H1 (cell line): ENCODE data around the gene ZNHIT3. TPM values are rescaled to one million over a fixed set of nuclear protein-coding genes. Genes with fewer than 3 reads are reported as not detected.

Source experiments
- CBX5 ChIP-seq: fragments of 300-800, 300-1000 bp; sonication (generic); IDR thresholded peaks from 2 replicates; pipeline ENCODE4 v1.7.1; 2016; ENCODE audit warnings: antibody characterized with exemption, low read length, low read depth
- polyA plus RNA-seq, 7 experiments: library from polyadenylated mRNA; depleted of rRNA in 3 of 7; stranded (reverse) in 5 of 7; unstranded in 2 of 7; fragments of >200 nt in 5 of 7; fragments of 200-250 nt in 2 of 7; gene quantifications; 1 replicate in 5 of 7; 2 replicates in 1 of 7; 4 replicates in 1 of 7; pipeline versions ENCODE4 v1.2.1 to v1.2.3, GENCODE V29; 2011 to 2013; ENCODE audit warnings: missing spikeins in 2 of 7, mixed read lengths in 2 of 7
- total RNA-seq: library from RNA; stranded (reverse); fragmentation: NEBNext Ultra II Directional; extraction: Animal tissue kit (Norgen Biotek cat#: 25700); gene quantifications from 2 replicates; pipeline ENCODE4 v1.2.1, GENCODE V29; 2021

ZNHIT3 gene
- total and polyA plus RNA-seq, 2 of the 8 experiments (the other 6 are each of a cell fraction or from before 2014, with no cell fraction given), result 59.1 to 147 TPM

DNA sequence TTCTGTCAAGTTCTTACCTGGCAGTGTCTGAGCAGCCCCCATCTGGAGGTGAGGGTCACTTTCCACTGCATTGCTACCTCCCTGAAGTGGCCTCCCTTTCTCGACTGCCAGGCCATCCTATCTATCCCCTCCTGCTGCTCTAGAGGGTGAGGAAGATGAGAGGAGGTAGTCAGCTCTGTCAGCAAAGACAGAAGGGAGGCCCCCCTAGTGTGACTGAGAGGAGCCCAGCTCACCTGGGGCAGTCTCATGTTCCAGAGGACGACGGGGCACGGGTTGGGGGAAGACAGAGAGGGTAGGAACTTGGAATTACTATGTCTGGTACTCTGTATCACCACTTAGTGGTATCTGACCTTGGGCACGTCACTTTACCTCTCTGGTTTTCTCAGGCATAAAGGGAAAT is 26.2 kb downstream of the ZNHIT3 start (continued):
- TF ChIP-seq CBX5, result no peak
